HG03571 (cell line): ENCODE results near the gene TSEN2.
"Not testable (repeated sequence)": the region's sequence is repeated elsewhere in the genome, so short reads cannot be mapped to it uniquely, and the experiment has no call there.

Experiments
- ATAC-seq: cut with Tn5 transposase; IDR thresholded peaks from one replicate; pipeline ENCODE4 v1.9.1; 2021; ENCODE audit not compliant: unreplicated experiment

The TSEN2 gene

DNA sequence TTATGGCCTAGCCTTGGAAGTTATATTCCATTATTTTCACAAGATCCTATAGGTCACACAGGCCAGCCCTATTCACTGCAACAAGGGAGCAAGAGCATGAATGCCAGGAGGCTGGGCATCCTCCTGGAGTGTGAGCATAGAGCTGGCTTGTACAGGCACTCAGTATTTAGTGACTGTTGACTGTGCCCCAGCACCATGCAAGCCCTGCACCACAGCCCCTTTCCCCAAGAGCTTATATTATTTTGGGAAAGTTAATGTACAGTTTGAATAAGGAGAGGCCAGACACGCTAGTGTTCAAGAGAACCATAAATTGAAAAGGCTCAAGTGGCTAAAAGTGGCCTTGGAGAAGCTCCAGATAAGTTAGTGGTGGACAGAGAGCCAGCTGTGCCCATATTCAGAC is 32.3 kb upstream of the TSEN2 start:
- ATAC-seq, result no peak

DNA sequence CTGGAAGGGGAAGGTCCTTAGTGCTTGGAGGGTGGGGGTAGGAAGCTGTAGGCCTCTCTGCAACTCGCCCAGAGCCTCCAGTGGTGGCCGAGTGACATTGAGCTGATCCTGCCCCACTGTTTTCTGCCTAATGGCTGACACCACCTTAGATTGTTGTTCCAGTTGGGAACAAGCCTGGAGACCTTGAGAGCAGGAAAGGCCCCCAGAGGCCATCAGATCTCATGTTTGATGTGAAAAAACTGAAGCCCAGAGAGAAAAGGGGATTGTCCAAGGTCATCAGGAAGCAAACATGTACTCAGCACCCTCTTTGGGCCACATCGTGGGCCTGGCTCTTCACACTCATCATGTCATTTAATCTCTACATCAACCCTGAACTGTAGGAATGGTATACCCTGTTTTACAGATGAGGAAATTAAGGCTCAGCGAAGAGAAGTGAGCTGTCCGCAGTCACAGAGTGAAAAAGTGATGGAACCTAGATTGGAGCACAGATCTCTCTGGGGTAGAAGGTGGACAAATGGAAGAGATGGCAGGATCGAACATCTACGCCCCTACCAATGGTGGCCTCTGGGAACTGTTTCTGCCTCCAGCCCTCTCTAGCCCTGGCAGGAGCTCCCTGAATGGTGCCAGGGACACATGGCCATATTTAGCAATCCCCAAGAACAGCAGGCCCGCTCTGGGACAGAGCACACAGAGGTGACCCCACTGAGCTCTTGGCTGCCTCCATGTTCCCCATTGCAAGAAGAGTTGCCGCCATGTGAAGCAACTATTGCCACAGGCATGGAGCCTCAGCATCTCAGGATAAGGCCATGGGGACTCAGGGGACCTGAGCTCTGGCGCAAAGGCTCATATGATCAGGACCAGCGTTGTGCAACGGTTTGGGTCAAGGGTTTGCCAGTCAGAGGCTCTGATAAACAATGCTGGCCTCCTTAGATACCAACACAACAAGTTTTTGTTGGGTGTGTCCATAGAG is 31.6 kb upstream of the TSEN2 start:
- ATAC-seq, result no peak

DNA sequence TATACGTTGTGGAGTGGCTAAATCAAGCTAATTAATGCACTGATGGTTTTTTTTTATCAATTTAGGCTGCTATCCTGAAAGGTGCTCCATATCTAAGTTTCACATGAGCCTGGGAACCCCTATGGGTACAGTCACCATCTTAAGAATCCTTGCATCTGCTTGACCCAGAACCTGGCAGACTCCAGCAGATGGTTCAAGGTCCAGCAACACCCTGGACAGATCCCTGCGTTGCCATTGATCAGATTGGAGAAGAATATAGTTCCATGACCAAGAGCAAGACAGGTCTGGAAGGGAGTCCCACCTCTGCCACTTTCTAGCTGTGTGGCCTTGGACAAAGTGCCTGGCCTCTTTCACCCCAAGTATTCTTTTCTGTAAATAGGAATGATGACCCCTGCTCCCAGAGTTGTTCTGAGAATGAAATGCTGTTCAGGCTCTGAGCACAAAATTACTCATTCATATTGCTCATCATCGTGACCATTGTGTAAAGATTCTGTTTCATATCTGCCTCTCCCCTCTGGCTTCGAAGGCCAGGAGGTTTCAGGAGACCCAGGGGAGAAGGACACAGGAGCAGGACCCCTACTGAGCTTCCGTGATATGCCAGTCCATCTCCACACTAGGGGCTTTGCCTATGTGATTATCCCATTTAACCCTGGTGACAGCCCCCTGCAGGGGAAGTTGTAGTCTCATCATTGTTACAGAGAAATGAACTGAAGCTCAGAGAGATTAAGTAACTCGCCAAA is 30.0 kb upstream of the TSEN2 start:
- ATAC-seq, result no peak

DNA sequence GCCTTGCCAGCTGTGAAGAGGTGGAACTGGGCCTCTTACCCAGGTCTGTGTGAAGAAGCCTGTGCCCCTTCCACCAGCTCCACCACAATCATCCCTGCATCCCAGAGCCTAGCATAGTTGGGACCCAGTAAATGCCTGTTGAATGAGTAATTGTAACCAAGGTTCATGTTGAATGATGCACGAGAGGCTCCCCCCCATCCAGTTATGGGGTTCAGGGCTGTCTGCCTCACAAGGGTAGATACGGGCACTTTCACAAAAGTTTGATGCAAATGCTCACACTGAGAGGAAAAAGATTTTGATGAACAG is 29.5 kb upstream of the TSEN2 start:
- no peak for ATAC-seq

DNA sequence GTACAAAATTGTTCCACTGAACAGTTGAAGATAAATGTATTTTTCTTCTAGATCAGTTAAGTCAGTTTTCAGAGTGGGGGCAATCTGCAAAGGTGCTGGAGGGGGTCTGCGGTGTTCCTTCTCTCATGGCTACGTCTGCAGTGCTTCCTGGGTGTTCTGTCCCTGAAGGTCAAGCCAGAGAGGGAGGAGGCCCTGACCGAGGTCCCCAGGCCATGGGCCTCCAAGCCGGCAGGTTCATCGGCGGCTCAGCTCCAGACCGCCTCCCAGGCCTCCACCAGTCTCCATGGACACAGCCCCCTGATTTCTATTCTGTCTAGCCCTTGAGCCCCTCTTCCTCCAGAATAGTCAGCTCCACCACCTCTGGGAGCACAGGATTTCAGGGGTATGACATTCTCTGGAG is 28.5 kb upstream of the TSEN2 start:
- ATAC-seq, result no peak

DNA sequence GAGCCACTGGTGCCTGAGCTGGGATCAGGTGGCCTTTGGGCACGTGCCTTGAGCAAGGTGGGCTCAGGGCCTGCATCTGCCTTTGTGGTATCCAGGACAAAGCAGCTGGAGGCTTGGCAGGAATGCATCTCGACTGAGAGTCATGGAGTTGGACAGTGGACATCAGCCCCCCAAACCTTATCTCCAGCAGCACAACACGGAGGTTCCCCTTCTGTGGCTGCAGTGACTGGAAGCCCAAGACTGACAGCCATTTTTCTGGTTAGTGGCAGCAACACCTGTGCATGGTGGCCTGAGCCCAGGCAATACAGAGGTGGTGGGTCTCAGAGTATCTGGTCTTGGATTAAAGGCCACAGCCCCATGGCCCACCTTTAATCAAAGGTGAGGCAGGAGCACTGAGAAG is 27.8 kb upstream of the TSEN2 start:
- ATAC-seq, result no peak

DNA sequence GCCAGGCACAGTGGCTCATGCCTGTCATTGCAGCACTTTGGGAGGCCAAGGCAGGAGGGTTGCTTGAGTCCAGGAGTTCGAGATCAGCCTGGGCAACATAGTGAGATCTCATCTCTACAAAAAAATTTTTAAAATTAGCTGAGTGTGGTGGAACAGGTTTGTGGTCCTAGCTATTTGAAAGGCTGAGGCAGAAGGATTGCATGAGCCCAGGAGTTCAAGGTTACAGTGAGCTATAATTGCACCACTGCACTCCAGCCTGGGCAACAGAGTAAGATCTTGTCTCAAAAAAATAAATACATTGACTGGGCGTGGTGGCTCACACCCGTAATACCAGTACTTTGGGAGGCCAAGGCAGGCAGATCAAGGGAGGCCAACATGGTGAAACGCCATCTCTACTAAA is 26.9 kb upstream of the TSEN2 start:
- not testable (repeated sequence) for ATAC-seq

DNA sequence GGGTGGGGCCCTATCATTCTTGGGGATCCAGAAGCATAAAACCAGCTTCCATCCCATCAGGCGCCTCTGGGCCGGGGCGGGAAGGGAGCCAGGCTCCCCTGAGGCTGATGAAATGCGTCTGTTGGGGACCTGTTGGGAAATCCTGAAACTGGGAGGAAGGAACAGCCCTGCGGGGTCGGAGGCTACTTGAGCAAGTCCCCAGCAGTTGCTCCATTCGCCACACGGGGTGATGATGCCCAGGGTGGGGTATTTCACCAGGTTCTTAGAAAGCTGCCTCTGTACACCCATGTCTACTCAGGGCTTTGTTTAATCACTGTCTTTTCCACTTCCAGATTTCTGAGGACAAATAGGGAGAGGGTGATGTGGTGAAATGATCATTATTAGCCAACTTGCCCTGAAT is 25.4 kb upstream of the TSEN2 start:
- no peak for ATAC-seq

DNA sequence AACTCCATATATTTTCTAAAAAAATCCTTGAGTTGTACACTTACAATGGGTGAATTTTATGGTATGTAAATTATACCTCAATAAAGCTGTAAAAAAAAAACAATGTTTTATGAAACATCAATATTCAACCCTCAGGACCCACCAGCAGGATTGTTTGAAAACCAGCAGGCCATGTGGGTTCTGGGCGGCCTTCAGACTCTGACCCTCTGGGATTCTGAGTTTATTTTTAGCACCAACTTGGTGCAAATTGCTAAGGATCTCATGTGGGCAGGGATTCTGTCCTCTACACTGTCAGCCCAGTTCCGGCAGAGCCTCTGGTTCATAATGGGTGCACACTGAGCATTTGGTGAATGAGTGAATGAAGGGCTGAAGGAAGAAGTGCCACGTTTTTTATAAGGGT is 24.2 kb upstream of the TSEN2 start:
- ATAC-seq, result no peak

DNA sequence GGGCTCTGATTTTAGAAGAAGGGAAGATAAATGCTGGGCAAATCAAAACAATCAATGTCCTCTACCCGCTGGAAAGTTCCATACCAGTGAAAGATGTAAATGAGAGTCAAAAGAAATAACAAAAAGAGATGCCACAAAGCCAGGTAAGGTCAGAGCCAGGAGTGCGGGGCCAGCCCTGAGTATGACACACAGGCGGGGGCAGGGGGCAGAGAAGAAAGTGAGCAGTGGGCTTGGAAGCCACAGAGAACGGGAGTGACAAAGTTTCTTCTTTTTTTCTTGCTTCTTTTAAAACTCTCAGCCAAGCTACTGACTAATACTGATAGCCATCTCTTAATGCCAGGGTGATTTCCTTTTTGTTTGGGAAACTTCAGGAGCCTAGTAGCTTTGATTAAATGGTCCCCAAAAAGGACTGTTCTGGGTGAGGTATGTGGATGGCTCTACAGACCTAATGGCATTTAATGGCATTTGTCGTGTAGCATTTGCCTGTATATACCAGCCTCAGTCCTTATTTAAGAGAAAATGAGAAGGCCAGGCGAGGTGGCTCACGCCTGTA is 23.1 kb upstream of the TSEN2 start:
- no peak for ATAC-seq

DNA sequence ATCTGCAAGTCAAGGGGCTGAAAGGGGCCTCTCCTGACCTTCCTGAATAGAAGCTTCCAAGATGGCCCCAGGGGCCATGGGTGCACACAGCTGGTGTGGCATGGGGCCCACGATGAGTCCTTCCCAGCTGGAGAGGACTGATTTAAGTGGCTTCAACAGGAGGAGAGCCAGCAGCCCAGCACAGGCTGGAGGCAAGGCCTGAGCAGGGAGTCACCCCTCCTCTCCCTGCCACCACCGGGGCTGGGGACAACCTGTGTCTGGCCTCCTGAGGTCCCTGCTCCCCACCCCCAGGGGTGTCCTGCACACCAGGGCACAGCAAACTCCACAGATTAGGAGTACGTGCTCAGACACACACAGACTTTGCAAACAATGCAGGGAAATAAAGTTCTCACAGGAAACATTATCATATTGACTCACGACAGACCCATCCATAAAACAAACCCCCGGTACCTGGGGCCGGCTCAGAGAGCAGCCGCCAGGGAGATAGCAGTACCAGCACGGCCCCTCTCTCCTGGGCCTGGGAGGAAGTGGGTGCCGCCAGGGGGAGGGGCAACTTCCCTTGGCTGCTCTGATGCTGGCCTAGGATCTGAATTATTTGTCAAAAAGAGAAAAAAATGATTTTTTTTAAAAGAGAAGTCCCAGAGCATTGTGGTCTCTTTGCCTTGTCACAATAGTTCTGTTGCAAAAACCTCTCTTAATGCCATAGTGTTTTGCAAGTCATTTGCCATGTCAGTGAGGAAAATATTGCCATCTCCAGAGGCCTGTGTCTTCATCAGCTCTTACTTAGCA is 21.9 kb upstream of the TSEN2 start:
- no peak for ATAC-seq

DNA sequence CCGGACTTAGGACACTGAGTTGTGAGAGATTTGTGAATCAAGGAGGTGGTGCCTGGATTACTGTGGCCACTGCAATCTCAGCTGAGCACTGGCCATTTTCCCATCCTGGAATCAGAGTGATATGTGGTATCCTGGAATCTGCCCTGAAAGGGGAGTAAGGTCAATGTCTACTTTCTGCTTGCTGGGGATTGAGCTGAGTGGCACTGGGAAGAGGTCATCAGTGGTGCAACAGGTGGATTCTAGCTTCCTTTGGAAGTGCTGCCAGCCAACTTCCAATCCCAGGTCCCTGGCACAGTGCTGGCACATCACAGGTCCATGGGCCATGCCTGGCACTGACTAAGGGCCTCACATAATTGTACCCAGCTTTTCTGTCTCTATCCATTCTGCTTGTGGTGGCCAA is 20.6 kb upstream of the TSEN2 start:
- no peak for ATAC-seq

DNA sequence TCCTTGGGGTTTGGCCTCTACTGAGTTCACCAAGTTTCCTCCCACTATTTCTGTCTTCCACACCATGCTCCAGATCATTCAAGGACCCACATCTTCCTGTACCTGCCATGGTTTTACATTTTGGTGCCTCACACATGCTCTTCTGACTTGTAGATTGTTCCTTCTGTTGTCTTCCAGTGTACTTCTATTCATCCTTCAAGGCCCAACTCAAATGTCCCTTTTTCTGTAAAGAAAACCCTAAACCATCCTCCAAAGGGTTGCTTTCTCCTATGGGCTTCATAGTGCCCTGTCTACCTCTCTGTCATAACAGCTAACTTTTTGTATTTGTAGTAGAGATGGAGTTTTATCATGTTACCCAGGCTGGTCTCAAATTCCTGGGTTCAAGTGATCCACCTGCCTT is 20.1 kb upstream of the TSEN2 start:
- ATAC-seq, result no peak

DNA sequence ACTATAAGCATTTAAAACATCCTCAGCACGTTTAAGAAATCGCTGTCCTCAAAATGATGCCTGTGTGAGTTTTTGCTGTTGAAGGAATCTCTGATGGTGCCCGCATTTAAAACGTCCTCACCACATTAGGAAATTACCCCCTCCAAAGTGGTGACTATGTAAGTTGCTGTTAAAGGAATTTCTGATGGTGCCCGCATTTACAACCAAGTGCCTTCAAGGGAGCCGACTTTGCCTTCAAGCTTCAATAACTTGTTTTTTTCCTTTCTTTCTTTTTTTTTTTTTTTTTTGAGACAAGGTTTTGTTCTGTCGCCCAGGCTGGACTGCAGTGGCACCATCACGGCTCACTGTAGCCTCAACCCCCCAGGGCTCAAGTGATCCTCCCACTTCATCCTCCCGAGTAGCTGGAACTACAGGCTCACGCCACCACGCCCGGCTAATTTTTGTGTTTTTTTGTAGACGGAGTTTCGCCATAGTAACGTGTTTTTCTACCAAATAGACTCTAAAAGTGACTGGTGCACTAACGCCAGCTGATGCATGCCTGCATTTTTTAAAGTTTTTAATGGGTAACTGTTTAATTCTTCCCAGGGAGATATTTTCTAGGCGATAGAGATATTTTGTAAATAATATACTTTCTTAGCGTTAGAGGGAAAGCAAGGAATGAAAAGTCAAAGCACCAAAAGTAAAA is 19.0 kb upstream of the TSEN2 start:
- ATAC-seq, result no peak

DNA sequence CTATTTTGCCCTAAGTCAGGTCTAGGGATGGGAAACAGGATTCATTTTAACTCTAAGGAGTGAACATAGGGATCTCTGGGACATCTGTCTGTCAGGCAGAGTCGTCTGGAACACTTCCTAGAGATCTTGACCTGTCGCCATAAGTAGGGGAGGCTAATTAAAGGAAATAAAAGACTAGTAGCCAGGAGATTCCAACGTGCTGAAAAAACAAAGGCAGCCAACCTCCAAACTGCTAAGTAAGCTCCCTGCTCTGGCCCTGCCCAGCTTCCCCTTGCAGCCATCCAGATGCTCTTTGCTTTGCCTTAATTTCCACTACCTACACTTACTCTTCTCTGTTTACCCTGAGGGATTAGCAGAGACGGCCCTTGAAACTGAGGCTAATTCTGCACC is 18.4 kb upstream of the TSEN2 start:
- no peak for ATAC-seq

DNA sequence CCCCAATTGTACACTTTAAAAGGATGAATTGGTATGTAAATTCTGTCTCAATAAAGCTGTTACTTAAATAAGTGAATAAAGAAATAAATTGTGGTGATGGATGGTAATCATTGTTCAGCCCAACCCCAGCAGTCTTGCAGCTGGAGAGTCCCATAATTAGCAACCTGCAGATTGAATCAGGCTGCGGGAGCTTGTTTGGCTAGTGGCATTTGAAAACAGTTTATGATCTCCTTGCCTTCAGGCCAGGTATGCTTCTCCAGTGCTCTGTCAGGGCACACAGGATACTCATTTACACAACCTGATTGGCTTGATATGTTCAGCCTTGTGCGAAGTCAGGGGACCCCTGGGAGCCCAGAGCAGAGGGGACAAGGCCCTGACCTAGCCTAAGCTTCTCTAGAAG is 16.5 kb upstream of the TSEN2 start:
- no peak for ATAC-seq

DNA sequence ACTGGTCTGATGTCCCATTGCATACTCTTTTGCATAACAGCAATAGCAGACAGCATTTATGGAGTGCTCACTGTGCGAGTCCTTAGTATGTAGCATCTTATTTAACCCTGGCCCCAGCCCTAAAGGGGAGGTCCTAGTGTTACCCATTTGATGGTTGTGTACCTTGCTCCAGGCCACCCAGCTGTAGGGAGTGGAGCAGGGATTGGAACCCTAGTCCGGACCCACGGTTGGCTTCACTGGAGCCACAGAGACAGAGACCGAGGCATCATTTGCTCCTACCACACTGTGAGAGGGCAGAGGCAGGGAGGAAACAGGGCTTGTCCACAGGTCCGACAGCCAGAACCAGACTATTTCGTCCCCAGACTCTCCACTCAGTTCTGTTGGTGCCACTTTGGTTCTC is 16.0 kb upstream of the TSEN2 start:
- no peak for ATAC-seq

DNA sequence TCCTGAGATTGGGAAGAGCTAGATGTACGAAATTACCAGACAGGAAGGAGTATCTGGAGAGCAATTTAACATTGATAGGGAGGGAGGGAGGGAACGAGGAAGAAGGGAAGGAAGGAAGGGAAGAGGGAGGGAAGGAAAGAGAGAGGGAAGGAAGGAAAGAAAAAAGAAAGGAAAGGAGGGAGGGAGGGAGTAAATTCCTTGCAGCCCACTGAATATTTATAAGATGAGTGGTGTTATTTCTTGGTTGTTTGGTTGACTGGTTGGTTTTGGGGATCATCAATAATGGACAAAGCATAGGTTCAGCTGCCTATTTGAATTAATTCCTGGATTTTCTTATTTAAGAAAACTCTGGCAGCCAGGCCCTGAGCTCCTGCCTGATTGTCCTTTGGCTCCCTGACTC is 15.5 kb upstream of the TSEN2 start:
- no peak for ATAC-seq

DNA sequence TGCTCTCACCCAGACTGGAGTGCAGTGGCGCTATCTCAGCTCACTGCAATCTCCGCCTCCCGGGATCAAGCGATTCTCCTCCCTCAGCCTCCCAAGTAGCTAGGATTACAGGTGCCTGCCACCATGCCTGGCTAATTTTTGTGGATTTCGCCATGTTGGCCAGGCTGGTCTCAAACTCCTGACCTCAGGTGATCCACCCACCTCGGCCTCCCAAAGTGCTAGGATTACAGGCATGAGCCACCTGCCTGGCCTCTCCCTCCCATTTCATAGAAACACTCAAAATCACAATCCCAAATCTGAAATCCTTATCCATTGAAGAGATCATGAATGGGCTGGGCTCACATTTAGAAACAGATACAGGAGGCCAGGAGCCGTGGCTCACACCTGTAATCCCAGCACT is 15.1 kb upstream of the TSEN2 start:
- not testable (repeated sequence) for ATAC-seq

DNA sequence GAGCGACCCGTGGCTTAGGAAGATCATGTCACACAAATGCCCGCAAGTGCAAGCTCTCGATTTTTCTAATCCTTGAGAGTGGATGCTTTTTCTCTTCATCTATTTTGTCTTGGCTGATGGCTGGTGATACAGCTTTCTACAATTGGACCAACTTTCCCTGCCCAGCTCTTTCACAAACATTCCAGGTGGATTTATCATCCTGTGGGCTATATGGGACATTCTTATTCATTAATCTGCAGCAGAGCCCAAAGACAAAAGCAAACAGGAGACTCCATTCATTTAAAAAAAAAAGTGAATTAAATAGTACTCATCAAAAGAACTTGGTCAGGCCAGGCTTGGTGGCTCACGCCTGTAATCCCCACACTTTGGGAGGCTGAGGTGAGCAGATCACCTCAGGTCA is 14.2 kb upstream of the TSEN2 start:
- no peak for ATAC-seq

DNA sequence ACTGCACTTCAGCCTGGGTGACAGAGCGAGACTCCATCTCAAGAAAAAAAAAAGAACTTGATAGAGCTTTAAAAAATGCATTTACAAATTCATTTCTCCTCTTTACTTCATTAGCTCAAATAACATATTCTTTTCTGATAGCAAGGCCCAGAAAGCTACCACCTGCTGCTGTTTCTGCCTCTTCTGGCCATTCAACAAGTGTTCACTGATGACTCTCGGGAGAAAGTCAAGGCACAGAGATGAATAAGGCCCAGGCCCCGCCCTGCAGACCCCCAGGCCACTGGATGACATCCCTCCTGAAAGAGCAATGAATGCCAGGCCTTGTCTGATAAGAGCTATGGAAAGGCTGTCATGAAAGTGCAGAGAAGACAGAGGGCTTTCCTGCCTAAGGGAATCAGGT is 13.6 kb upstream of the TSEN2 start:
- ATAC-seq, result no peak
